HCT116 (cell line): ENCODE data around the gene CORO2B. TPM values are rescaled to one million over a fixed set of nuclear protein-coding genes. Genes with fewer than 3 reads are reported as not detected.
A peak's percentile ranks its signal among the peaks of the same experiment; 100 is the strongest.

Source experiments
- ATAC-seq: fragments of 200-7000 bp; cut with Tn5 transposase; 2 replicates; pipeline ENCODE4 v1.9.1; 2020; ENCODE audit warnings: mild to moderate bottlenecking, moderate library complexity
- BruUV-seq: library from RNA; stranded (reverse); fragments of 400-500 nt; replicated peaks from 2 replicates; lab custom pipeline; 2021; lab: Mats Ljungman, UMichigan
- CTCF ChIA-PET: fragments of 300-600 bp; sonication (Branson Sonifier 250); formaldehyde crosslinking; loops from one replicate; lab custom pipeline; 2021; ENCODE audit warnings: antibody characterized with exemption; lab: Charles Lee
- POLR2A ChIA-PET: fragments of 300-600, 350-600 bp; sonication (Branson Sonifier 250); formaldehyde crosslinking; loops from one replicate; lab custom pipeline; 2021; ENCODE audit warnings: antibody characterized with exemption; lab: Charles Lee
- RAD21 ChIA-PET, 2 experiments: fragments of 300-600 bp; sonication (Branson Sonifier 250); formaldehyde crosslinking; loops; one replicate each; lab custom pipeline; 2023; ENCODE audit warnings: low total read pairs in 2 of 2; ENCODE audit not compliant: uncharacterized antibody in 2 of 2, unreplicated experiment in 2 of 2, low non-redundant PET in 1 of 2; lab: Charles Lee
- DNase-seq: peaks from one replicate; pipeline ENCODE4 v3.0.0-alpha.2; 2010; ENCODE audit warnings: low read depth, low spot score
- H2AFZ ChIP-seq: fragments of 200-600 bp; shearing (Covaris generic), sonication (generic); 2 replicates; pipeline ENCODE4 v1.6.1; 2017; ENCODE audit warnings: low read depth, mixed run types, mixed read lengths, antibody characterized with exemption, low read length; ENCODE audit not compliant: poor library complexity, severe bottlenecking
- H3K27ac ChIP-seq: 2 replicates; pipeline ENCODE4 v1.5.1; 2012; ENCODE audit warnings: low read depth, low read length
- H3K27me3 ChIP-seq: fragments of 200-600 bp; sonication (generic); 2 replicates; pipeline ENCODE4 v1.6.1; 2016; ENCODE audit warnings: mixed run types, low read length, mixed read lengths; ENCODE audit not compliant: insufficient read depth
- H3K36me3 ChIP-seq, 2 experiments: fragments of 200-500 bp in 1 of 2; fragments of 200-600 bp in 1 of 2; sonication (Bioruptor generic) in 1 of 2; sonication (generic) in 1 of 2; 2 replicates each; pipeline versions ENCODE4 v1.5.1 to v1.6.1; 2014 to 2016; ENCODE audit warnings: low read length in 2 of 2, inconsistent platforms in 1 of 2, mixed read lengths in 1 of 2, mixed run types in 1 of 2; ENCODE audit not compliant: insufficient read depth in 2 of 2, control insufficient read depth in 1 of 2
- H3K4me1 ChIP-seq, 2 experiments: fragments of 200-600 bp in 1 of 2; sonication (generic) in 1 of 2; 2 replicates each; pipeline versions ENCODE4 v1.5.1 to v1.6.1; 2012 to 2017; ENCODE audit warnings: low read length in 2 of 2, inconsistent platforms in 1 of 2, mild to moderate bottlenecking in 1 of 2, mixed read lengths in 1 of 2, mixed run types in 1 of 2, moderate library complexity in 1 of 2; ENCODE audit not compliant: insufficient read depth in 2 of 2, control insufficient read depth in 1 of 2
- H3K4me2 ChIP-seq: fragments of 200-600 bp; sonication (generic); 2 replicates; pipeline ENCODE4 v1.6.1; 2017; ENCODE audit warnings: mixed run types, low read length, mixed read lengths
- H3K4me3 ChIP-seq, 2 experiments: fragments of 200-600 bp in 1 of 2; sonication (generic) in 1 of 2; replicated peaks in 1 of 2; 2 replicates each; pipeline ENCODE4 v1.5.1; 2011 to 2016; ENCODE audit warnings: low read length in 2 of 2, control low read depth in 1 of 2, low read depth in 1 of 2, mild to moderate bottlenecking in 1 of 2, mixed read lengths in 1 of 2, mixed run types in 1 of 2
- H3K79me2 ChIP-seq: fragments of 200-600 bp; sonication (generic); 2 replicates; pipeline ENCODE4 v1.6.1; 2017; ENCODE audit warnings: mild to moderate bottlenecking, mixed run types, low read length, moderate library complexity, mixed read lengths; ENCODE audit not compliant: insufficient read depth
- H3K9ac ChIP-seq: fragments of 200-600 bp; sonication (generic); 2 replicates; pipeline ENCODE4 v1.6.1; 2016; ENCODE audit warnings: low read length, mixed read lengths
- H3K9me2 ChIP-seq: fragments of 200-600 bp; sonication (generic), shearing (Covaris generic); 2 replicates; pipeline ENCODE4 v1.6.1; 2017; ENCODE audit warnings: mixed run types, mild to moderate bottlenecking, moderate library complexity; ENCODE audit not compliant: insufficient read depth
- H3K9me3 ChIP-seq, 2 experiments: fragments of 200-500 bp in 1 of 2; fragments of 200-600 bp in 1 of 2; sonication (Bioruptor generic) in 1 of 2; sonication (generic) in 1 of 2; 2 replicates each; pipeline ENCODE4 v1.6.1; 2014 to 2017; ENCODE audit warnings: low read length in 2 of 2, mixed read lengths in 2 of 2, inconsistent platforms in 1 of 2, low read depth in 1 of 2, mild to moderate bottlenecking in 1 of 2, mixed run types in 1 of 2, moderate library complexity in 1 of 2; ENCODE audit not compliant: control insufficient read depth in 1 of 2, insufficient read depth in 1 of 2
- H4K20me1 ChIP-seq: fragments of 200-600 bp; sonication (generic), shearing (Covaris generic); 2 replicates; pipeline ENCODE4 v1.6.1; 2017; ENCODE audit warnings: mixed run types, mild to moderate bottlenecking, moderate library complexity; ENCODE audit not compliant: insufficient read depth
- SIN3A ChIP-seq: IDR thresholded peaks from 2 replicates; pipeline ENCODE4 v1.6.1; 2012; ENCODE audit warnings: low read depth
- intact Hi-C: fragments of 100-400 bp; cut with micrococcal nuclease; formaldehyde crosslinking; loops from 2 replicates; pipeline ENCODE4 v1.10.0; 2022
- total RNA-seq: library from RNA; stranded (reverse); gene quantifications from one replicate; pipeline ENCODE4 v1.2.1, GENCODE V29; 2021; ENCODE audit not compliant: unreplicated experiment
- TF ChIP-seq, protein P1 (sequence below): IDR thresholded peaks from 2 replicates; pipeline ENCODE4 v1.6.1; 2012
- TF ChIP-seq, protein P2 (sequence below): IDR thresholded peaks from 2 replicates; pipeline ENCODE4 v1.6.1; 2012; ENCODE audit warnings: low read depth

The CORO2B gene
- total RNA-seq, 1 experiment from 2014 or later = 2.8 TPM

DNA sequence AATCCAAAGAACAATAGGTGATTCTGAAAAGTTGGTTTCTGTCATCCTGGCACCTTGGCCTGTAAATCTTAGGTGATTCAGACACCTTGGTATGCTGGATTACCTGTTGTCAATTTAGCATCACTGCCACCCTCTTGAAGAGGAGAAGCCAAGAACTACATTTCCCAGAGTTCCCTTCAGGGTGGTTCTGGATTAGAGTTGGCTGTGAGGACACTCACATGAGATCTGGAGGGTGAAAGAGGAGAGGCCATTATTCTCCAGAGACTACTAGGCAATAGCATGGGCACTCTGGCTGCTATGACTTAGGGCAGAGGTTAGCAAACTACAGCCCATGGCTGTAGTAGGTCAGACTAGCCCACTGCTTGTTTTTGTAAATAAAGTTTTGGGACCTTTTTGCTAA lies 41.7 kb upstream of the CORO2B start:
- no peaks in the 10 kb centered on the region; the same call in 1 of the 2 replicates for H3K9me2 ChIP-seq
- no peaks in the 10 kb centered on the region for H3K27me3 ChIP-seq
- peaks cover 0 to 13% of the 10 kb centered on the region in 2 experiments; a peak in 1 of 4 replicates for H3K9me3 ChIP-seq
- H3K4me1 ChIP-seq = no peaks in the 10 kb centered on the region
- H3K4me2 ChIP-seq = no peak overlapping the region
- no peak overlapping the region for H3K27ac ChIP-seq
- H4K20me1 ChIP-seq = no peaks in the 10 kb centered on the region
- no TSS peak for BruUV-seq
- POLR2A ChIA-PET = no interaction called here
- intact Hi-C loops = no loop called here
- TF ChIP-seq, protein P1, sequence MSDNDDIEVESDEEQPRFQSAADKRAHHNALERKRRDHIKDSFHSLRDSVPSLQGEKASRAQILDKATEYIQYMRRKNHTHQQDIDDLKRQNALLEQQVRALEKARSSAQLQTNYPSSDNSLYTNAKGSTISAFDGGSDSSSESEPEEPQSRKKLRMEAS = no peak
- no peak overlapping the region for H2AFZ ChIP-seq
- no peak overlapping the region for H3K4me3 ChIP-seq
- RAD21 ChIA-PET = no interaction called here
- ATAC-seq (peak; percentile 76), DNase-seq (no peak)
- H3K79me2 ChIP-seq = no peaks in the 10 kb centered on the region
- no peaks in the 10 kb centered on the region for H3K36me3 ChIP-seq
- no peak overlapping the region for H3K9ac ChIP-seq
- CTCF ChIA-PET = interaction anchor here (1.6 kb wide), 1 partner anchor 13 kb away, joined by 4 read pairs; no protein-coding TSS in a partner anchor

DNA sequence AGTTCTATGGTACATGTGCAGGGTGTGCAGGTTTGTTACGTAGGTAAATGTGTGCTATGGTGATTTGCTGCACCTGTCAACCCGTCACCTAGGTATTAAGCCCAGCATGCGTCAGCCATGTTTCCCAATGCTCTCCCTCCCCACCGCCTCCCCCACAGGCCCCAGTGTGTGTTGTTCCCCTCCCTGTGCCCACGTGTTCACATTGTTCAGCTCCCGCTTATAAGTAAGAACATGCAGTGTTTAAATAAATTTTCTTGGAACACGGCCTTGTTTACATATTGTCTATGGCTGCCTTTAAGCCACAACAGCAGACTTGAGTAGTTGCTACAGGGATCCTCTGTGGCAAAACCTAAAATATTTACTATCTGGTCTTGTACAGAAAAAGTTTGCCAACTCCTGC lies 41.3 kb upstream of the CORO2B start:
- peaks cover 0 to 13% of the 10 kb centered on the region in 2 experiments; a peak in 1 of 4 replicates for H3K9me3 ChIP-seq
- ChIA-PET POLR2A (no interaction called here), CTCF (interaction anchor here (1.5 to 1.6 kb wide), 2 partner anchors 13 to 285 kb away, joined by 4 read pairs; no protein-coding TSS in a partner anchor), RAD21 (no interaction called here)
- H3K9me2 ChIP-seq = no peaks in the 10 kb centered on the region; the same call in 1 of the 2 replicates
- H3K27me3 ChIP-seq = no peaks in the 10 kb centered on the region
- no TSS peak for BruUV-seq
- no peak overlapping the region for H3K9ac ChIP-seq
- TF ChIP-seq, protein P2, sequence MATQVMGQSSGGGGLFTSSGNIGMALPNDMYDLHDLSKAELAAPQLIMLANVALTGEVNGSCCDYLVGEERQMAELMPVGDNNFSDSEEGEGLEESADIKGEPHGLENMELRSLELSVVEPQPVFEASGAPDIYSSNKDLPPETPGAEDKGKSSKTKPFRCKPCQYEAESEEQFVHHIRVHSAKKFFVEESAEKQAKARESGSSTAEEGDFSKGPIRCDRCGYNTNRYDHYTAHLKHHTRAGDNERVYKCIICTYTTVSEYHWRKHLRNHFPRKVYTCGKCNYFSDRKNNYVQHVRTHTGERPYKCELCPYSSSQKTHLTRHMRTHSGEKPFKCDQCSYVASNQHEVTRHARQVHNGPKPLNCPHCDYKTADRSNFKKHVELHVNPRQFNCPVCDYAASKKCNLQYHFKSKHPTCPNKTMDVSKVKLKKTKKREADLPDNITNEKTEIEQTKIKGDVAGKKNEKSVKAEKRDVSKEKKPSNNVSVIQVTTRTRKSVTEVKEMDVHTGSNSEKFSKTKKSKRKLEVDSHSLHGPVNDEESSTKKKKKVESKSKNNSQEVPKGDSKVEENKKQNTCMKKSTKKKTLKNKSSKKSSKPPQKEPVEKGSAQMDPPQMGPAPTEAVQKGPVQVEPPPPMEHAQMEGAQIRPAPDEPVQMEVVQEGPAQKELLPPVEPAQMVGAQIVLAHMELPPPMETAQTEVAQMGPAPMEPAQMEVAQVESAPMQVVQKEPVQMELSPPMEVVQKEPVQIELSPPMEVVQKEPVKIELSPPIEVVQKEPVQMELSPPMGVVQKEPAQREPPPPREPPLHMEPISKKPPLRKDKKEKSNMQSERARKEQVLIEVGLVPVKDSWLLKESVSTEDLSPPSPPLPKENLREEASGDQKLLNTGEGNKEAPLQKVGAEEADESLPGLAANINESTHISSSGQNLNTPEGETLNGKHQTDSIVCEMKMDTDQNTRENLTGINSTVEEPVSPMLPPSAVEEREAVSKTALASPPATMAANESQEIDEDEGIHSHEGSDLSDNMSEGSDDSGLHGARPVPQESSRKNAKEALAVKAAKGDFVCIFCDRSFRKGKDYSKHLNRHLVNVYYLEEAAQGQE = no peak
- no peak for TF ChIP-seq SIN3A
- no peaks in the 10 kb centered on the region for H3K79me2 ChIP-seq
- no peak for DNase-seq
- no peak overlapping the region for H3K27ac ChIP-seq
- intact Hi-C loops = no loop called here
- no peaks in the 10 kb centered on the region for H4K20me1 ChIP-seq
- ATAC-seq = no peak; the same call in 1 of the 2 replicates
- no peak overlapping the region for H3K4me2 ChIP-seq
- H3K36me3 ChIP-seq = no peaks in the 10 kb centered on the region
- H3K4me3 ChIP-seq = no peak overlapping the region
- H2AFZ ChIP-seq = no peak overlapping the region
- no peaks in the 10 kb centered on the region for H3K4me1 ChIP-seq
